GM10266 (cell line): ENCODE results near the gene ANKEF1.

ENCODE experiments used
- DNase-seq: peaks from one replicate; pipeline ENCODE4 v3.0.0; 2012; ENCODE audit errors: extremely low spot score
- TF ChIP-seq, protein P1 (sequence below): IDR thresholded peaks from 2 replicates; pipeline ENCODE4 v1.5.1; 2012; ENCODE audit warnings: mild to moderate bottlenecking, low read depth; ENCODE audit not compliant: control insufficient read depth, insufficient read depth; ENCODE audit errors: missing control alignments

Gene ANKEF1

DNA sequence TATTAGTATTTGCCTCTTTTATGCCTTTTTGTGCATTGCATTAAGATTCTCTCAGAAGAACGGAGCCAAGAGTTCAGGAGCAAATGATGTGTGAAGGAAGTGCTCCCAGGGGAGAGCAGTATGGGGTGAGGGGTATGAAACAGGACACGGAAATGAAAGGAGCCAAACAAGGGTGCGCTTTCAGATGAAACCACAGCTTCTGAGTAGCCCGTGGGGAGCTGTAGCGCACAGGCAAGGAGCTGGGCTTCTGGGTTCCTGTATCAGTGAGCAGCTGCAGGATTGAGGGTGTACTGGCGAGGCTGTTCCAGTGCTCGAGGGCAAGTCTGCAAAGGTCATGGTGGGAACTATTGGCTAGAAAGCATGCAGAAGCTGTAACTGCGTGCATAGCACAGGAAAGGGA lies 25.4 kb downstream of the ANKEF1 start:
- no peak for DNase-seq
- TF ChIP-seq, protein P1, sequence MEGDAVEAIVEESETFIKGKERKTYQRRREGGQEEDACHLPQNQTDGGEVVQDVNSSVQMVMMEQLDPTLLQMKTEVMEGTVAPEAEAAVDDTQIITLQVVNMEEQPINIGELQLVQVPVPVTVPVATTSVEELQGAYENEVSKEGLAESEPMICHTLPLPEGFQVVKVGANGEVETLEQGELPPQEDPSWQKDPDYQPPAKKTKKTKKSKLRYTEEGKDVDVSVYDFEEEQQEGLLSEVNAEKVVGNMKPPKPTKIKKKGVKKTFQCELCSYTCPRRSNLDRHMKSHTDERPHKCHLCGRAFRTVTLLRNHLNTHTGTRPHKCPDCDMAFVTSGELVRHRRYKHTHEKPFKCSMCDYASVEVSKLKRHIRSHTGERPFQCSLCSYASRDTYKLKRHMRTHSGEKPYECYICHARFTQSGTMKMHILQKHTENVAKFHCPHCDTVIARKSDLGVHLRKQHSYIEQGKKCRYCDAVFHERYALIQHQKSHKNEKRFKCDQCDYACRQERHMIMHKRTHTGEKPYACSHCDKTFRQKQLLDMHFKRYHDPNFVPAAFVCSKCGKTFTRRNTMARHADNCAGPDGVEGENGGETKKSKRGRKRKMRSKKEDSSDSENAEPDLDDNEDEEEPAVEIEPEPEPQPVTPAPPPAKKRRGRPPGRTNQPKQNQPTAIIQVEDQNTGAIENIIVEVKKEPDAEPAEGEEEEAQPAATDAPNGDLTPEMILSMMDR: no peak

DNA sequence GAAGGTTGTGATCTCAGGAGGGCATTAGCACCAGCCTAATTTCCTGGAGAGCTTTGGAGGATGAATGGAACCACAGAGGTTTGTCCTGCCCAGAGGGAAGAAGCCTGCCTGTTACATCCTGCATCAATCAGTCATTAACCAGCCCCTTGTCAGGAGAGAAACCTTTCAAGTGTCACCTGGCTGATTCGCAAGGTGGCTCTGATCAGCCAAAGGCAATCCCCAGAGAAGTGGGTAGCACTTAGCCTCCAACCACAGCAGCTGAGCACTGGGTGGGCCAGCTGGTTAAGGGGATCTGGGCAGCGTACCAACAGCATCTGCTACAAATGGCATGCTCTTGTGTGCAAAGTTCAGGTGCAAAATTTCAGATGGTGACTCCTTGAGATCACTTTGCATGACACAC lies 26.9 kb downstream of the ANKEF1 start:
- TF ChIP-seq, protein P1: no peak
- DNase-seq: no peak

DNA sequence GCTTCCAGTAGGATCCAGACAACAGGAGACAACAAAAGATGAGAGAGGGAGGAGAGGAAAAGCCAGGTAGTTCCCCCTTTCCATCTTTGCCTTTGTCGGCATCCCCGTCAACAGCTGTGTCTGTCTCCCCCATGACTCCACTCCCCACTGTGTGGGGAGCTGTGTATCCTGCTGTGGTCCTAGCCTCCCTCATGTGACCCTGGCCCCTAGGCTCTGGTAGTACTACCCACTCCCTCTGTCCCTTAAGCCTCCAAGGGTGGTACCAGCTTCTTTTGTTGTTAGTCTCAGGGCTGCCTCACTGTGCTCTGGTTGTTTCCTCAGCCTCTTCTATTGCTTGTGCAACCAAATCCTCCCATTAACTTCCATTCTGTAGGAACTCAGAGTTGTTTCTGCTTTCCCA lies 28.7 kb downstream of the ANKEF1 start:
- TF ChIP-seq, protein P1: no peak
- DNase-seq: no peak

DNA sequence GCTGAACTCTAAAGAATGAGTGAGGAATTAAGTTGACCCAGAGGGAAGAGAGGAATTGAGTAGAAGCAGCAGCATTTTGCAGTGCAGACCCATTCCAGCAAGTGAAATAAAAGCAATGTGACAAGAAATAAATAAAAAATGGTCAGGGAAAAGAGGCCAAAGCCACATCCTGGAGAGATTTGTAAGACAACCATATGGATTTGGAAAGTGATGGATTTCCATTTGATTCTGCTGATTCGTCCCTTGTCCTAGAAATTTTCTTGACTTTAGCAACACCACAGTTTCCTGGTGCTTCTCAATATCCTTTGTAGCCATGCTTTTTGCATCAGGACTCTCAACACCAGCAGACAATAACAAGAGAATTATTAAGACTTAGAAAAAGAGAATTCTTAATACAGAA lies 29.8 kb downstream of the ANKEF1 start:
- TF ChIP-seq, protein P1: no peak

DNA sequence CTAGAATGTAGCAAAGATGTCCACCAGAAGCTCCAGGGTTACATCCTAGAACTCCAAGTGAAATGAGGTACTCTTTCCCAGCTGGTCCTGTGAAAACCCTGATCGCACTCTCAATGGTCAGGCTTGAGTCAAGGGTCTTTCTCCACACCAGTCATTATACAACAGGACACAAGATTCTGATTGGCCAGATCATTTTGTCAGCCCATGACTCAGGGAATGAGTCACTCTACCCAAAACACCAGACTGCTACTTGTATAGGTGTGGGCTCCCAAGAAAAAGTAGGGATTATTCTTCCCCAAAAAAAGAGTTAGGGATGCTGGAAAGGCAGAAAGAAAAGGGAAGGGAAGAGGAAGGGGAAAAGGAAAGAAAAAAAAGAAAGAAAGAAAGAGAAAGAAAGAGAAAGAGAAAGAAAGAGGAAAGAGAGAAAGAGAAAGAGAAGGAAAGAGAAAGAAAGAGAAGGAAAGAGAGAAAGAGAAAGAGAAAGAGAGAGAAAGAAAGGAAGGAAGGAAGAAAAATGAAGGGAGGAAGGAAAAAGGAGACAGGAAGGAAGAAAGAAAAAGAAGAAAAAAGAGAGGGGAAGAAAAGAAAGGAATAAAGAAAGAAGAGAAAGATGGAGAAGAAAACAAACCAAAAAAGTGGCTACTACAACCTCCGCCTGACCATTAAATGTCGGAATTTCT lies 30.5 kb downstream of the ANKEF1 start:
- TF ChIP-seq, protein P1: no peak
- DNase-seq: no peak

More for the DNA sequence above, 29.8 kb downstream of the ANKEF1 start:
- no peak for DNase-seq

DNA sequence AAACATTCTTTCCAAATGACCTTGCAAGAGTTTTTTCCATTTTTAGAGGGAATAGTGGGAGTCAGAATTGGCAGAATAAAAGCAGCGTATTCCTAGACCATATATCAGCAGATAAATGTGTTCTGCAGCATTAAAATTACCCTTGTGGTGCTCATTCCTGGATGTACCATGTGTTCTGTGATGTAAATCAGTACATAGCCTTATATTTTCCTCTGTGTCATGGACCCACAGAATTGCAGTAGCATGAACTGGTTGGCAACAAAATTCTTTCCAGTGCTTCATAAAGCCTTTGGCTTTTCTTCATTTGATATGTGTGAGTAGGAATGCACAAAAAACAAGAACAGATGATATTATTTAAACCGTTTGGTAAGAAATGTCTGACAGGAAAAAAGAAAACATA lies 32.5 kb downstream of the ANKEF1 start:
- TF ChIP-seq, protein P1: no peak
- no peak for DNase-seq

DNA sequence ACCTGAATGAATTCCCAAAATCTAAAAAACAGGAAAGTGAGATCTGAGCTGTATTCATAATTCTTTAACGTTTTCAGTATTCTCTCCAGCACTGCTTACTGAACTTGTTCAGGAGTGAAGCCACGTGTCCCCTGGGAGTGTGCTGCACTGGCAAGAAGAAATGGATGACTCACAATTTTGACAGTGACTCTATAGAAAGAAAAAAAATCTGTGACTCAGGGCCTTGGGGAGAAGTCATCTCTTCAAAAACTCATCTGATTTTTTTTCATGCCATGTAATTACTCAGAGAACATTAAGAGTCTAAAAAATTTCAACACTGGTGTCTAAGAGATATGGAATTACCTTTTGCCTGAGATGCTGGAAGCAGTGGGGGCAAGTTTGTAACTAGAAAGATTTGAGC lies 39.7 kb downstream of the ANKEF1 start:
- TF ChIP-seq, protein P1: no peak
- no peak for DNase-seq
